NB4 (cell line): ENCODE results near the gene USP7.

Experiments
- DNase-seq: peaks from one replicate; pipeline ENCODE4 v3.0.0; 2010; ENCODE audit warnings: low read depth
- H3K4me3 ChIP-seq: one replicate; pipeline ENCODE4 v1.5.1; 2011; ENCODE audit warnings: mild to moderate bottlenecking, low read depth, low read length, moderate library complexity
- MAX ChIP-seq: IDR thresholded peaks from 2 replicates; pipeline ENCODE4 v1.6.1; 2011; ENCODE audit warnings: low read depth, low read length
- MYC ChIP-seq: IDR thresholded peaks from 2 replicates; pipeline ENCODE4 v1.6.1; 2011; ENCODE audit warnings: low read depth, low read length
- POLR2A ChIP-seq: IDR thresholded peaks from 2 replicates; pipeline ENCODE4 v1.6.1; 2011; ENCODE audit warnings: mild to moderate bottlenecking; ENCODE audit not compliant: insufficient read length; ENCODE audit errors: extremely low read depth
- TF ChIP-seq, protein P1 (sequence below): IDR thresholded peaks from one replicate; pipeline ENCODE4 v1.5.1; 2012; ENCODE audit warnings: low read depth, low read length

USP7 gene

GRCh38 chr16:8967132-8967821 is 3.6 kb upstream of the USP7 start:
- DNase-seq, result peak; percentile 67
- no peak overlapping the region for H3K4me3 ChIP-seq
- TF ChIP-seq, protein P1, sequence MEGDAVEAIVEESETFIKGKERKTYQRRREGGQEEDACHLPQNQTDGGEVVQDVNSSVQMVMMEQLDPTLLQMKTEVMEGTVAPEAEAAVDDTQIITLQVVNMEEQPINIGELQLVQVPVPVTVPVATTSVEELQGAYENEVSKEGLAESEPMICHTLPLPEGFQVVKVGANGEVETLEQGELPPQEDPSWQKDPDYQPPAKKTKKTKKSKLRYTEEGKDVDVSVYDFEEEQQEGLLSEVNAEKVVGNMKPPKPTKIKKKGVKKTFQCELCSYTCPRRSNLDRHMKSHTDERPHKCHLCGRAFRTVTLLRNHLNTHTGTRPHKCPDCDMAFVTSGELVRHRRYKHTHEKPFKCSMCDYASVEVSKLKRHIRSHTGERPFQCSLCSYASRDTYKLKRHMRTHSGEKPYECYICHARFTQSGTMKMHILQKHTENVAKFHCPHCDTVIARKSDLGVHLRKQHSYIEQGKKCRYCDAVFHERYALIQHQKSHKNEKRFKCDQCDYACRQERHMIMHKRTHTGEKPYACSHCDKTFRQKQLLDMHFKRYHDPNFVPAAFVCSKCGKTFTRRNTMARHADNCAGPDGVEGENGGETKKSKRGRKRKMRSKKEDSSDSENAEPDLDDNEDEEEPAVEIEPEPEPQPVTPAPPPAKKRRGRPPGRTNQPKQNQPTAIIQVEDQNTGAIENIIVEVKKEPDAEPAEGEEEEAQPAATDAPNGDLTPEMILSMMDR, result no peak
- TF ChIP-seq MYC, result no peak

GRCh38 chr16:8966817-8967131 is 3.1 kb upstream of the USP7 start:
- no peak overlapping the region for H3K4me3 ChIP-seq
- TF ChIP-seq, protein P1, result no peak
- TF ChIP-seq POLR2A (no peak), MAX (no peak), MYC (no peak)
- no peak for DNase-seq

DNA sequence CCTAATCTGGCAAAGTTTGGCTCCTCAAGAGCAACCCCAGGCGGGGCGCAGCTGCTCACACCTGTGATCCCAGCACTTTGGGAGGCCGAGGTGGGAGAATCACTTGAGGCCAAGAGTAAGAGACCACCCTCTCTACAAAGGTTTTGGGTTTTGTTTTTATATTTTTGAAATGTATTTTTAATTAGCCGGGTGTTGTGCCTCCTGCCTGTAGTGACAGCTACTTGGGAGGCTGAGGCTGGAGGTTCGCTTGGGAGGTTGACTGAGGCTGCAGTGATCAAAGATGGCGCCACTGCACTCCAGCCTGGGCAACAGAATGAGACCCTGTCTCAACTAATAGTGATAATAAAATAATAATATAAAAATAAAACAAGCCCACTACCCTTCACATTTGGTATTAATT is 756 bp upstream of the USP7 start:
- TF ChIP-seq MAX, result no peak
- TF ChIP-seq MYC, result no peak
- TF ChIP-seq, protein P1, result no peak
- TF ChIP-seq POLR2A, result no peak
- H3K4me3 ChIP-seq, result peak overlapping the region; percentile 49
- DNase-seq, result no peak

DNA sequence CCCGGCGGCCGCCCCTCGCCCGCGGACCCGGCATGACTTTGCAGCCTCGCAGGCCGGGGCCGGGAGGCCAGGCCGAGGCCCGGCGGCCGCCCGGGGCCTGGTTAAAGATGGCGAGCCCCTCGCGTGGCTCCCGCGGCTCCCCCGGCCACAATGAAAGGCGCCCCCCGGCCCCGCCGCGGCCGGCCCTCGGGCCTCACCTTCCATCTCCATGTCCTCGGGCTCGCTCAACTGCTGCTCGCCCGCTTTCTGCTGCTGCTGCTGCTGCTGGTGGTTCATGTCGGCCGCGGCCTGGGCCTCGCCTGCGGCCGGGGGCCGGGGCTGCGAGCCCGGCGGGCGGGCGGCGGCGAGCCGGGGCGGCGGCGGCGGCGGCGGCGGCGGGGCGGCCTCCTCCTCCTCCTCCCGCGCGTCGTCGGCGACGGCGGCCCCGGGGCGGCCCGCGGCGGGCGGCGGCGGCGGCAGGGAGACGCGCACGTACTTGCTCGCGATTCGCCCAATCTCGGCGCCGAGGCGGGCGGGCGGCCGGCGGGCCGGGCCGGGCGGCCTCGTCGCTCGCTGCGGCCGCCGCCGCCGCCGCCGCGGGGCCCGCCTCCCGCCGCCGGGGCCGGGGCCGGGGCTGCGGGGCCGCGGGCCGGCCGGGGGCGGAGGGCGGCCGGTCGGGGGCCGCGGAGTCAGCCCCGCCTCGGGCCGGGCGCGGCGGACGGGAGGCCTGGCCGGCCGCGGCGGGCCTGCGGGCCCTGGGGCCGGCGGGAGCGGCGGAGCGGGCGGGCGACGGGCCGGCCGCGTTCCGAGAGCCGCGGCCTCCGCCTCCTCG is 491 bp downstream of the USP7 start:
- H3K4me3 ChIP-seq, result peak overlapping the region; percentile 68
- TF ChIP-seq MYC (no peak), POLR2A (no peak), MAX (no peak)
- TF ChIP-seq, protein P1, result no peak
- DNase-seq, result peak; percentile 37

DNA sequence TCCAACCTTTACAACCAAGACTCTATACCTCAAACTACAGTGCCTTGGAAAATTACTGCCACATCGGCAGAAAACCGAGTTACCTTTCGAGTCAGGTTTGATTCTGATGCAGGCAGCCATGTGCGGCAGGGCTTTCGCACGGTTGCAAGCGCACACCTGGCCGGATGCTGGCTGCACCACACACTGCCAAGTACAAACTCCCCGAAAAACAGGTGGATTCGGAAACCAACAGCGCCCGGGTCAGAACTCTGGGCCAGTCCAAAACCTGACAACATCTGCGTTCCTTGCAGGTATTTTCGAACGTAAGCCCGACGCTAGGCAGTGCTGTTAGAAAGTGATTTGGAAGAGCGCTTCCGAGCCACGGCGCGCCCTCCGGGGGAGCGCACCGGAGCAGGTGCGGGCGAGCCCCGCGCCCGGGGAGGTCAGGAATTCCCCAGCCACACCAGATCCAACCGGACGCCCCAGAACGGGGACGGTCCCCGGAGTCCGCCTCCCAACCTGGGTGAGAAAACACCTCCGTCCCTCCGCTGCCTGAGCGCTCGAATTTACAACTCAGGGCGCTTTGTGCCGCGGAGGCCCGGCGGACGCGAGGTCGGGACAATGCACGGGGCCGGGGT is 1.2 kb downstream of the USP7 start:
- H3K4me3 ChIP-seq, result peak overlapping the region; percentile 68
- TF ChIP-seq MAX, result peak; percentile 68; the same call in 1 of the 2 replicates
- TF ChIP-seq, protein P1, result no peak
- no peak for TF ChIP-seq POLR2A
- TF ChIP-seq MYC, result no peak; the same call in 1 of the 2 replicates
- peak; percentile 44 for DNase-seq
